K562 (cell line): ENCODE measurements around the gene TERC. TPM values are rescaled to one million over a fixed set of nuclear protein-coding genes. Genes with fewer than 3 reads are reported as not detected.

Source experiments
- ATF1 ChIP-seq, 2 experiments: fragments of 450-650 bp in 1 of 2; IDR thresholded peaks; 2 replicates each; pipeline ENCODE4 v1.6.1; 2016; ENCODE audit warnings: missing compliant biosample characterization in 1 of 2, missing genetic modification characterization in 1 of 2
- BACH1 ChIP-seq: fragments of 200-800 bp; sonication (Bioruptor generic); IDR thresholded peaks from 2 replicates; pipeline ENCODE4 v1.6.1; 2016; ENCODE audit warnings: missing genetic modification characterization, missing compliant biosample characterization
- BRD4 ChIP-seq: fragments of 200-600 bp; sonication (generic); IDR thresholded peaks from 2 replicates; pipeline ENCODE4 v1.6.1; 2017; ENCODE audit warnings: inconsistent platforms
- CUX1 ChIP-seq: fragments of 200-800 bp; sonication (Bioruptor generic); IDR thresholded peaks from 2 replicates; pipeline ENCODE4 v1.6.1; 2016; ENCODE audit warnings: missing genetic modification characterization, missing compliant biosample characterization
- GABPA ChIP-seq: fragments of 200-800 bp; sonication (Bioruptor generic); conservative IDR thresholded peaks from 2 replicates; pipeline ENCODE4 v1.6.1; 2016; ENCODE audit warnings: low read depth, missing genetic modification characterization, missing compliant biosample characterization
- NR2C2 ChIP-seq, 2 experiments: fragments of 200-800 bp in 1 of 2; sonication (Bioruptor generic) in 1 of 2; sonication (generic) in 1 of 2; formaldehyde crosslinking in 1 of 2; IDR thresholded peaks; 2 replicates each; pipeline versions ENCODE4 v1.6.1 to v1.8.0; 2016 to 2022; ENCODE audit warnings: mild to moderate bottlenecking in 1 of 2, missing compliant biosample characterization in 1 of 2, missing genetic modification characterization in 1 of 2, missing genetic modification reagents in 1 of 2
- POLR2AphosphoS5 ChIP-seq: IDR thresholded peaks from 2 replicates; pipeline ENCODE4 v1.6.1; 2011; ENCODE audit warnings: mild to moderate bottlenecking, low read depth, low read length, moderate library complexity; ENCODE audit not compliant: control insufficient read depth, insufficient read depth
- SRSF9 ChIP-seq: fragments of 200-400 bp; formaldehyde crosslinking; IDR thresholded peaks from 2 replicates; pipeline ENCODE4 v1.6.1; 2017; ENCODE audit warnings: low read depth, low read length, borderline replicate concordance
- TCF7L2 ChIP-seq: fragments of 150-350 bp; IDR thresholded peaks from 2 replicates; pipeline ENCODE4 v1.6.1; 2016; ENCODE audit warnings: low read depth, mild to moderate bottlenecking, low read length, moderate library complexity
- ZC3H11A ChIP-seq: IDR thresholded peaks from 2 replicates; pipeline ENCODE4 v1.6.1; 2012; ENCODE audit warnings: low read depth, low read length, improper control_type of control experiment
- ZNF699 ChIP-seq: fragments of 250-450 bp; sonication (Bioruptor Pico); IDR thresholded peaks from 2 replicates; pipeline ENCODE4 v1.8.0; 2021; ENCODE audit warnings: mild to moderate bottlenecking, moderate library complexity; ENCODE audit not compliant: insufficient replicate concordance
- polyA plus RNA-seq, 8 experiments: library from polyadenylated mRNA; depleted of rRNA in 4 of 8; stranded (reverse) in 5 of 8; unstranded in 3 of 8; fragments of >200 nt; fragmentation: Nextera tagmentation in 2 of 8; fragmentation: Illumina TruSeq in 1 of 8; extraction: Ambion mirVana in 2 of 8; extraction: Trizol in 1 of 8; gene quantifications; 2 replicates each; pipeline versions ENCODE4 v1.2.1 to v1.2.3, GENCODE V29; 2011 to 2014; ENCODE audit warnings: inconsistent platforms in 1 of 8, missing spikeins in 1 of 8
- total RNA-seq, 7 experiments: library from RNA; depleted of rRNA in 6 of 7; stranded (reverse); fragments of >200 nt in 6 of 7; fragmentation: Illumina TruSeq in 2 of 7; extraction: Trizol in 2 of 7; gene quantifications; 2 replicates each; pipeline versions ENCODE4 v1.2.1 to v1.2.3, GENCODE V29; 2011 to 2021; ENCODE audit warnings: low replicate concordance in 1 of 7
- TF ChIP-seq, protein P1 (sequence below), 2 experiments: fragments of 450-650 bp in 1 of 2; sonication (generic) in 1 of 2; formaldehyde crosslinking in 1 of 2; IDR thresholded peaks in 1 of 2; conservative IDR thresholded peaks in 1 of 2; 2 replicates each; pipeline versions ENCODE4 v1.6.1 to v1.8.1; 2016 to 2023; ENCODE audit warnings: mild to moderate bottlenecking in 2 of 2, moderate library complexity in 2 of 2, inconsistent platforms in 1 of 2, missing genetic modification reagents in 1 of 2
- TF ChIP-seq, protein P2 (sequence below): fragments of 450-650 bp; IDR thresholded peaks from 2 replicates; pipeline ENCODE4 v1.6.1; 2016
- TF ChIP-seq, protein P3 (sequence below), 2 experiments: fragments of 450-650 bp in 1 of 2; sonication (generic) in 1 of 2; formaldehyde crosslinking; conservative IDR thresholded peaks; 2 replicates each; pipeline versions ENCODE4 v1.4.0 to v1.8.1; 2020 to 2022; ENCODE audit warnings: mild to moderate bottlenecking in 1 of 2, missing genetic modification reagents in 1 of 2
- TF ChIP-seq, protein P4 (sequence below), 2 experiments: IDR thresholded peaks; 2 replicates each; pipeline ENCODE4 v1.6.1; 2011; ENCODE audit warnings: borderline replicate concordance in 1 of 2, control low read depth in 1 of 2, low read depth in 1 of 2, low read length in 1 of 2, mild to moderate bottlenecking in 1 of 2, mixed read lengths in 1 of 2, moderate library complexity in 1 of 2; ENCODE audit not compliant: insufficient read depth in 1 of 2, insufficient read length in 1 of 2, poor library complexity in 1 of 2, severe bottlenecking in 1 of 2; ENCODE audit errors: extremely low read depth in 1 of 2

TERC gene
- total and polyA plus RNA-seq, 9 of the 15 experiments (the other 6 are each of a cell fraction or from before 2014, with no cell fraction given) = 0.77 to 234 (median 27.9) TPM; not detected in 3

- TF ChIP-seq GABPA (tag) (peak; percentile 94), ZNF699 (CRISPR knock-in tag) (no peak), ATF1 (CRISPR knock-in tag; IDR thresholded peaks at IDR 0.05) (no peak), ATF1 (tag; IDR thresholded peaks at IDR 0.05) (peak; percentile 58), TCF7L2 (0 out of 2 replicates have a peak, but pooled peaks have one; percentile 27), CUX1 (no peak), BRD4 (no peak; the same call in 1 of the 2 replicates), NR2C2 (CRISPR knock-in tag; IDR thresholded peaks at IDR 0.05) (no peak), NR2C2 (tag; IDR thresholded peaks at IDR 0.05) (peak; percentile 66; the same call in 1 of the 2 replicates), SRSF9 (no peak), BACH1 (tag) (no peak), POLR2AphosphoS5 (peak; percentile 94), ZC3H11A (no peak)
- TF ChIP-seq, protein P1, sequence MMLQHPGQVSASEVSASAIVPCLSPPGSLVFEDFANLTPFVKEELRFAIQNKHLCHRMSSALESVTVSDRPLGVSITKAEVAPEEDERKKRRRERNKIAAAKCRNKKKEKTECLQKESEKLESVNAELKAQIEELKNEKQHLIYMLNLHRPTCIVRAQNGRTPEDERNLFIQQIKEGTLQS (IDR thresholded peaks at IDR 0.05) = no peak
- TF ChIP-seq, protein P1 (CRISPR knock-in tag; conservative IDR thresholded peaks at IDR 0.05) = 0 out of 2 replicates have a peak, but pooled peaks have one; percentile 21
- TF ChIP-seq, protein P2, sequence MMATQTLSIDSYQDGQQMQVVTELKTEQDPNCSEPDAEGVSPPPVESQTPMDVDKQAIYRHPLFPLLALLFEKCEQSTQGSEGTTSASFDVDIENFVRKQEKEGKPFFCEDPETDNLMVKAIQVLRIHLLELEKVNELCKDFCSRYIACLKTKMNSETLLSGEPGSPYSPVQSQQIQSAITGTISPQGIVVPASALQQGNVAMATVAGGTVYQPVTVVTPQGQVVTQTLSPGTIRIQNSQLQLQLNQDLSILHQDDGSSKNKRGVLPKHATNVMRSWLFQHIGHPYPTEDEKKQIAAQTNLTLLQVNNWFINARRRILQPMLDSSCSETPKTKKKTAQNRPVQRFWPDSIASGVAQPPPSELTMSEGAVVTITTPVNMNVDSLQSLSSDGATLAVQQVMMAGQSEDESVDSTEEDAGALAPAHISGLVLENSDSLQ = peak; percentile 8; the same call in 1 of the 2 replicates
- TF ChIP-seq, protein P3, sequence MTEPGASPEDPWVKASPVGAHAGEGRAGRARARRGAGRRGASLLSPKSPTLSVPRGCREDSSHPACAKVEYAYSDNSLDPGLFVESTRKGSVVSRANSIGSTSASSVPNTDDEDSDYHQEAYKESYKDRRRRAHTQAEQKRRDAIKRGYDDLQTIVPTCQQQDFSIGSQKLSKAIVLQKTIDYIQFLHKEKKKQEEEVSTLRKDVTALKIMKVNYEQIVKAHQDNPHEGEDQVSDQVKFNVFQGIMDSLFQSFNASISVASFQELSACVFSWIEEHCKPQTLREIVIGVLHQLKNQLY (CRISPR knock-in tag; conservative IDR thresholded peaks at IDR 0.05) = no peak; a peak in 2 of 4 replicates
- TF ChIP-seq, protein P4, sequence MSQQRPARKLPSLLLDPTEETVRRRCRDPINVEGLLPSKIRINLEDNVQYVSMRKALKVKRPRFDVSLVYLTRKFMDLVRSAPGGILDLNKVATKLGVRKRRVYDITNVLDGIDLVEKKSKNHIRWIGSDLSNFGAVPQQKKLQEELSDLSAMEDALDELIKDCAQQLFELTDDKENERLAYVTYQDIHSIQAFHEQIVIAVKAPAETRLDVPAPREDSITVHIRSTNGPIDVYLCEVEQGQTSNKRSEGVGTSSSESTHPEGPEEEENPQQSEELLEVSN (IDR thresholded peaks at IDR 0.05; ENCODE audit: borderline replicate concordance in 1 of 2, extremely low read depth in 1 of 2, insufficient read depth in 1 of 2, insufficient read length in 1 of 2, low read depth in 1 of 2, low read length in 1 of 2, poor library complexity in 1 of 2, severe bottlenecking in 1 of 2) = peak; percentile 61 to 68
These were observed at the start of gene TERC (continued) for GRCh38 chr3:169764882-169765612.
